ENCODE measurements around the gene SYT17.

Gene SYT17

DNA sequence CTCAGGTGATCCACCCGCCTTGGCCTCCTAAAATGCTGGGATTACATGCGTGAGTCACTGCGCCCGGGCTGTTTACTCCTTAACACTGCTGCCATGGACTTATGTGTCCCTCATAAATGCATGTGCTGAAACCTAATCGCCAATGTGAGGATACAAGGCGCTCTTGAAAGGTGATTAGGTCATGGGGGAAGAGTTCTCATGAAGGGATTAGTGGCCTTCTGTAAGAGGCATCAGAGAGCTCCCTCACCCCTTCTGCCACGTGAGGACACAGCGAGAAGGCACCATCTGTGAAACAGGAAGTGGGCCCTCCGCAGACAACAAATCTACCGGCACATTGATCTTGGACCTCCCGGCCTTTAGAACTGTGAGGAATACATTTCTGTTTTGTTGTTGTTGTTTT lies 35.1 kb upstream of the SYT17 start:
- H3K4me3 ChIP-seq (ENCODE audit: low read depth, low read length), result no peak overlapping the region
- TF ChIP-seq, protein P1, sequence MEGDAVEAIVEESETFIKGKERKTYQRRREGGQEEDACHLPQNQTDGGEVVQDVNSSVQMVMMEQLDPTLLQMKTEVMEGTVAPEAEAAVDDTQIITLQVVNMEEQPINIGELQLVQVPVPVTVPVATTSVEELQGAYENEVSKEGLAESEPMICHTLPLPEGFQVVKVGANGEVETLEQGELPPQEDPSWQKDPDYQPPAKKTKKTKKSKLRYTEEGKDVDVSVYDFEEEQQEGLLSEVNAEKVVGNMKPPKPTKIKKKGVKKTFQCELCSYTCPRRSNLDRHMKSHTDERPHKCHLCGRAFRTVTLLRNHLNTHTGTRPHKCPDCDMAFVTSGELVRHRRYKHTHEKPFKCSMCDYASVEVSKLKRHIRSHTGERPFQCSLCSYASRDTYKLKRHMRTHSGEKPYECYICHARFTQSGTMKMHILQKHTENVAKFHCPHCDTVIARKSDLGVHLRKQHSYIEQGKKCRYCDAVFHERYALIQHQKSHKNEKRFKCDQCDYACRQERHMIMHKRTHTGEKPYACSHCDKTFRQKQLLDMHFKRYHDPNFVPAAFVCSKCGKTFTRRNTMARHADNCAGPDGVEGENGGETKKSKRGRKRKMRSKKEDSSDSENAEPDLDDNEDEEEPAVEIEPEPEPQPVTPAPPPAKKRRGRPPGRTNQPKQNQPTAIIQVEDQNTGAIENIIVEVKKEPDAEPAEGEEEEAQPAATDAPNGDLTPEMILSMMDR (IDR thresholded peaks at IDR 0.05; ENCODE audit: low read depth, low read length, missing control alignments), result no peak
- peak; percentile 53 for DNase-seq (ENCODE audit: low read depth)

DNA sequence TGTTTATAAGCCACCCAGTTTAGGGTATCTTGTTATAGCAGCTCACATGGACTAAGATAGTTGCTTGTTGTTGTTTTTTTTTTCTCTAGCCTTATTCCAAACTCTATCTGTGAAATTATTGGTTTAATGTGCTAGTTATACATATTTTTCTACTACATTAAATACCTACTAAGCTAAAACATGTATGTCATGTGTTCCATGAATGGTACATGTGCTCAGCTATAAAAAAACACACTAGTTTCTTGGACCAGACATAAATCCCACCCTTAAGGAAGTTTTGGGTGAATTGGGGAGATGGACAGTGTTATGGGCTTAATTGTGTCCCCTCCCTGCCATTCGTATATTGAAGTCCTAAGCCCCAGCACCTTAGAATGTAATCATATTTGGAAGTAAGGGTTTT lies 34.4 kb upstream of the SYT17 start:
- TF ChIP-seq, protein P1 (IDR thresholded peaks at IDR 0.05; ENCODE audit: low read depth, low read length, missing control alignments), result no peak
- no peak for DNase-seq (ENCODE audit: low read depth)
- no peak overlapping the region for H3K4me3 ChIP-seq (ENCODE audit: low read depth, low read length)

DNA sequence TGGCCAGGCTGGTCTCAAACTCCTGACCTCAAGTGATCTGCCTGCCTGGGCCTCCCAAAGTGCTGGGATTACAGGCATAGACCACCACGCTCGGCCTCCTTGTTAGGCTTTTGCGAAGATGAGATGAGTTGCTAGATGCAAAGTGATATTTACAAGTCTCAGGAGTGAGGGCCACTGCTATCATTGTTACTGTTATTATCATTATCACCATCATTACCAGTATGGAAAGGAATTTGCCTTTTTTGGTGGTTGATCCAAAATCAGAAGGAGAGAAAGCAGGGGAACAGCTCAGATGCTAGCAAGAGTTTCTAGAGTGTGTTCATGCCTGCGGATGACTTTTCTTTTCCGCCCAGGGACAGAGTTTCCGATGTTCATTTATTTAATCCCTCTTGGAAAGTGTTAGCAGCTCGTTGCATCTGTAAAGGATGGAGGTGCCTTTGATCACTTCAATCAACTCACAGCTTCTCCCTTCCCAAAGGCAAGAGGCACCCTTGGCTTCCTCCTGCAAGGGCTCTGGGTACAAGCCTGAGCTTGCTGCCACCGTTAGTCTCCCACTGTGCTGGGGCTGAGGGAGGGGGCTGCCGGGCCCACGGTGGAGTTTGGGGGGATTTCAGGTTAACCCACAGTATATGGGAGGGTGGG lies 32.7 kb upstream of the SYT17 start:
- TF ChIP-seq, protein P1 (IDR thresholded peaks at IDR 0.05; ENCODE audit: low read depth, low read length, missing control alignments), result no peak
- DNase-seq (ENCODE audit: low read depth), result no peak
- no peak overlapping the region for H3K4me3 ChIP-seq (ENCODE audit: low read depth, low read length)

- H3K4me3 ChIP-seq (ENCODE audit: low read depth, low read length), result no peak overlapping the region
- no peak for DNase-seq (ENCODE audit: low read depth)
- TF ChIP-seq, protein P1 (IDR thresholded peaks at IDR 0.05; ENCODE audit: low read depth, low read length, missing control alignments), result no peak
Observed at GRCh38 chr16:19135896-19136438, 32.1 kb upstream of the SYT17 start.

DNA sequence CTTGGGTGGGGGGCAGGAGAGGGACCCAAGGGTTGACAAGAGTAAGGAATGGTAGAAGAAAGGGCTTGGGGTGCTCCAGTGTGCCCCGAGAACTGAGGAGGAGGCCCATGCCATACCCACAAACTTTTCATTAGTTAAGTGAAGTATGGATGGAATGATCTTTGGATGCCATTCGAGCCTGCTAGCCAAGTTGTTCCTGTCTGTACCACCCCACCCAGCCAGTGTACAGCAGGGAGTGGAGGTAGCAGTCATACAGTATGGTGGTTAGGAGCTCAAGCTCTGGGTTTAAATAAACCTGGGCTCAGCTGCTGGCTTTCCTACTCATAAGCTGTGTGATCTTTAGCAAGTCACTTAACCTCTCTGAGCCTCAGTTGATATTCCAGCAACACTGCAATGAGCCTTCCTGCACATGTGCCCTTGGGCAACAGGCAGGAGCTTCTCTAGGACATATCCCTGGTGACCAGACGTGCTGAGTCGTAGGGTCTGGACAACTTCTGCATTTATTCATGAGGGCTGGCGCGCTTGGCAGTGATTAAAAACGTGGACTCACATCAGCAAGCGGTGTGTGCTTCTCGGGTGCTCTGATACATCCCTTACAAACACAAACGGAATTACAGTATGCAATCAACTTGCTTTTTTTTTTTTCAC lies 31.4 kb upstream of the SYT17 start:
- TF ChIP-seq, protein P1 (IDR thresholded peaks at IDR 0.05; ENCODE audit: low read depth, low read length, missing control alignments), result no peak
- DNase-seq (ENCODE audit: low read depth), result no peak
- H3K4me3 ChIP-seq (ENCODE audit: low read depth, low read length), result no peak overlapping the region

DNA sequence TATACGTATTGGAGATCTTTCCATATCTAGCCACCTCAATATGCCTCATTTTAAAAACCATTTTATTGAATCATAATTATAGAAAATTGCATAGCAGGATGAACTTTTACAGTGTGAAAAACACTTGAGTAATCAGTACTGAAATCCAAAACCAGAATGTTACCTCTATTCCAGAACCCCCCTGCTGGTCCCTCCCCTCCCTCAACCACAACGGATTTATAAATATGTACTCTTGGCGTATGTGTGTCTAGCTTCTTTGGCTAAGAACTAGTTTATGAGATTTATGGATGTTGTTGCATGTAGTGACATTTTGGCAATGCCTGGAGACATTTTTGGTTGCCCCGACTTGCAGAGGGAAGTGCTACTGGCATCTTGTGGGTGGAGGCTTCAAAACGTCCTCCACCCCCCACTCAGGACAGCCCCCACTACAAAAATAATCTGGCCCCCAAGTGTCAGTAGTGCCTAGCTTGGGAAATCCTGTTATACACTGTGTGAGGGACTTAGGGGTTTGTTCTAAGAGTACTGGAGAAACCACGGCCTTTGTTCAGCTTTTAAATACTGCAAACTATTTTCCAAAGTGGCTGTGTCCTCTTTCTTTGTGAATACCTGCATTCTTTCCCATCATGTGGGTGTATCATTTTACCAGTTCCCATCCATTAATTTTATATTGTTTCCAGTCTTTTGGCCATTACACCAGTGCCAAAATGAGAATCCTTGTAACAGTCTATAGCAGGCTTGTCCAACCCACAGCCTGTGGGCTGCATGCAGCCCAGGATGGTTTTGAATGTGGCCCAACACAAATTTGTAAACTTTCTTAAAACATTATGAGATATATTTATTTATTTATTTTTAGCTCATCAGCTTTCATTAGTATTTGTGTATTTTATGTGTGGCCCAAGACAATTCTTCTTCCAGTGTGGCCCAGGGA lies 30.6 kb upstream of the SYT17 start:
- DNase-seq (ENCODE audit: low read depth), result no peak
- TF ChIP-seq, protein P1 (IDR thresholded peaks at IDR 0.05; ENCODE audit: low read depth, low read length, missing control alignments), result no peak
- H3K4me3 ChIP-seq (ENCODE audit: low read depth, low read length), result no peak overlapping the region

Data from GM12864 (cell line).